ENCODE results near the gene ZNF519.

ZNF519 gene

DNA sequence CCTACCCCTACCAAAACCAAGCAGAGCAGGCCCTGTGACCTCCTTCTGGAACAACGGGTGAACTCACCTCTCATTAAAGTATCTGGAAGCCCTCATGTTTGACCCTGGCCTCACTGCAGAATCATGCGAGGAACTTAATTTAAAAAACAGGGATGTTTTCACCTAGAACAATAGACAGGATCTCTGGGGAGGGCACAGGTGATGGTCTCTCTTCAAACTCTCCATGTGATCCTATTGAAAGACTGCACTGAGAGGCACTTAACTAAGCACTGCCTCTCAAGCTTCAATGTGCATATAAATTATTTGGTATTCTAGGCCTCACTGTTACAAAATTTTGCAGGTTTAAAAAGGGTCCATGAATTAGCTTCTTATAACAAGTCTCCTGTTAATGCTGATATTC lies 7.5 kb downstream of the ZNF519 start:
- H3K27ac ChIP-seq (replicated peaks): no peak overlapping the region
- H3K27me3 ChIP-seq (ENCODE audit: insufficient read depth, poor library complexity, severe bottlenecking): no peaks in the 10 kb centered on the region
- no peak overlapping the region for H3K4me3 ChIP-seq (replicated peaks; ENCODE audit: insufficient read depth, low read length)
- no peak for DNase-seq (ENCODE audit: low read depth in 1 of 2, low spot score in 1 of 2)
- TF ChIP-seq GABPA (IDR thresholded peaks at IDR 0.05; ENCODE audit: low read depth) (no peak), SPI1 (IDR thresholded peaks at IDR 0.05; ENCODE audit: borderline replicate concordance, low read depth) (no peak), POLR2AphosphoS5 (IDR thresholded peaks at IDR 0.05; ENCODE audit: low read depth) (no peak)
- TF ChIP-seq, protein P1, sequence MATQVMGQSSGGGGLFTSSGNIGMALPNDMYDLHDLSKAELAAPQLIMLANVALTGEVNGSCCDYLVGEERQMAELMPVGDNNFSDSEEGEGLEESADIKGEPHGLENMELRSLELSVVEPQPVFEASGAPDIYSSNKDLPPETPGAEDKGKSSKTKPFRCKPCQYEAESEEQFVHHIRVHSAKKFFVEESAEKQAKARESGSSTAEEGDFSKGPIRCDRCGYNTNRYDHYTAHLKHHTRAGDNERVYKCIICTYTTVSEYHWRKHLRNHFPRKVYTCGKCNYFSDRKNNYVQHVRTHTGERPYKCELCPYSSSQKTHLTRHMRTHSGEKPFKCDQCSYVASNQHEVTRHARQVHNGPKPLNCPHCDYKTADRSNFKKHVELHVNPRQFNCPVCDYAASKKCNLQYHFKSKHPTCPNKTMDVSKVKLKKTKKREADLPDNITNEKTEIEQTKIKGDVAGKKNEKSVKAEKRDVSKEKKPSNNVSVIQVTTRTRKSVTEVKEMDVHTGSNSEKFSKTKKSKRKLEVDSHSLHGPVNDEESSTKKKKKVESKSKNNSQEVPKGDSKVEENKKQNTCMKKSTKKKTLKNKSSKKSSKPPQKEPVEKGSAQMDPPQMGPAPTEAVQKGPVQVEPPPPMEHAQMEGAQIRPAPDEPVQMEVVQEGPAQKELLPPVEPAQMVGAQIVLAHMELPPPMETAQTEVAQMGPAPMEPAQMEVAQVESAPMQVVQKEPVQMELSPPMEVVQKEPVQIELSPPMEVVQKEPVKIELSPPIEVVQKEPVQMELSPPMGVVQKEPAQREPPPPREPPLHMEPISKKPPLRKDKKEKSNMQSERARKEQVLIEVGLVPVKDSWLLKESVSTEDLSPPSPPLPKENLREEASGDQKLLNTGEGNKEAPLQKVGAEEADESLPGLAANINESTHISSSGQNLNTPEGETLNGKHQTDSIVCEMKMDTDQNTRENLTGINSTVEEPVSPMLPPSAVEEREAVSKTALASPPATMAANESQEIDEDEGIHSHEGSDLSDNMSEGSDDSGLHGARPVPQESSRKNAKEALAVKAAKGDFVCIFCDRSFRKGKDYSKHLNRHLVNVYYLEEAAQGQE (IDR thresholded peaks at IDR 0.05; ENCODE audit: insufficient replicate concordance, low read depth): no peak
- TF ChIP-seq, protein P2, sequence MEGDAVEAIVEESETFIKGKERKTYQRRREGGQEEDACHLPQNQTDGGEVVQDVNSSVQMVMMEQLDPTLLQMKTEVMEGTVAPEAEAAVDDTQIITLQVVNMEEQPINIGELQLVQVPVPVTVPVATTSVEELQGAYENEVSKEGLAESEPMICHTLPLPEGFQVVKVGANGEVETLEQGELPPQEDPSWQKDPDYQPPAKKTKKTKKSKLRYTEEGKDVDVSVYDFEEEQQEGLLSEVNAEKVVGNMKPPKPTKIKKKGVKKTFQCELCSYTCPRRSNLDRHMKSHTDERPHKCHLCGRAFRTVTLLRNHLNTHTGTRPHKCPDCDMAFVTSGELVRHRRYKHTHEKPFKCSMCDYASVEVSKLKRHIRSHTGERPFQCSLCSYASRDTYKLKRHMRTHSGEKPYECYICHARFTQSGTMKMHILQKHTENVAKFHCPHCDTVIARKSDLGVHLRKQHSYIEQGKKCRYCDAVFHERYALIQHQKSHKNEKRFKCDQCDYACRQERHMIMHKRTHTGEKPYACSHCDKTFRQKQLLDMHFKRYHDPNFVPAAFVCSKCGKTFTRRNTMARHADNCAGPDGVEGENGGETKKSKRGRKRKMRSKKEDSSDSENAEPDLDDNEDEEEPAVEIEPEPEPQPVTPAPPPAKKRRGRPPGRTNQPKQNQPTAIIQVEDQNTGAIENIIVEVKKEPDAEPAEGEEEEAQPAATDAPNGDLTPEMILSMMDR (IDR thresholded peaks at IDR 0.05; ENCODE audit: insufficient read depth, low read length): no peak

DNA sequence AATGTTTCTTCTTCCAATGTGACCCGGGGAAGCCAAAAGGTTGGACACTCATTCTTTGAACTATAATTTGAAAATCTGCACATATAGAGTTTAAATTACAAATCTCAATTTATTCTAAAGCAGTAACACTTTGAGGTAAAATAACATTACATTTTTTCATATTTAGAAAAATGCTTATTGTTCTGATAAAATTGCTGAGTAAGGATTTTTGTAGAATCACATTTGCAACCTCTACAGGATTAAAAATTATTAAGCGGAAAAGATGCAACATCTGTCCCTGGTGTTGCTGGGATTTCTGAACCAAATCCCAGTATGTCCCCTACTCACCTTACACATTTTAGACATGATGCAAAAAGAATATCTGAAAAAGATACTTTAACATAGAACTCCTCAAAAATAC lies 10.1 kb downstream of the ZNF519 start:
- H3K4me3 ChIP-seq (replicated peaks; ENCODE audit: insufficient read depth, low read length): no peak overlapping the region
- DNase-seq (ENCODE audit: low read depth in 1 of 2, low spot score in 1 of 2): no peak
- TF ChIP-seq, protein P2 (IDR thresholded peaks at IDR 0.05; ENCODE audit: insufficient read depth, low read length): no peak
- TF ChIP-seq SPI1 (IDR thresholded peaks at IDR 0.05; ENCODE audit: borderline replicate concordance, low read depth) (no peak), GABPA (IDR thresholded peaks at IDR 0.05; ENCODE audit: low read depth) (no peak), POLR2AphosphoS5 (IDR thresholded peaks at IDR 0.05; ENCODE audit: low read depth) (no peak)
- TF ChIP-seq, protein P1 (IDR thresholded peaks at IDR 0.05; ENCODE audit: insufficient replicate concordance, low read depth): no peak
- no peaks in the 10 kb centered on the region for H3K27me3 ChIP-seq (ENCODE audit: insufficient read depth, poor library complexity, severe bottlenecking)
- no peak overlapping the region for H3K27ac ChIP-seq (replicated peaks)

DNA sequence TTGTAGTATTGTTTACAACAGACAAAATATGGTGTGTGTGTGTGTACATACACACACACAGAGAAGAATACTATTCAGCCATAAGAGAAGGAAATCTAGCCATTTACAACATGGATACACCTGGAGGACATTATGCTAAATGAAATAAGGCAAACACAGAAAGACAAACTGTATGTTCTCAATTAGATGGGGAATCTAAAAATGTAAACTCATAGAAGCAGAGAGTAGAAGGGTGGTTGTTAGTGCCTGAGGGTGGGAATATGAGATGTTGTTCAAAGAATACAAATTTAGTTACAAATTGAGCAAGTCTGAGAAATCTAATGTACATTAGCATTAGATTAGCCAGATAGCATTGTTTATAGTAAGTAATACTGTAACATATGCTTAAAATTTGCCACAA lies 11.3 kb downstream of the ZNF519 start:
- DNase-seq (ENCODE audit: low read depth in 1 of 2, low spot score in 1 of 2): no peak
- Histone ChIP-seq H3K27ac (replicated peaks) (no peak overlapping the region), H3K27me3 (ENCODE audit: insufficient read depth, poor library complexity, severe bottlenecking) (no peaks in the 10 kb centered on the region), H3K4me3 (replicated peaks; ENCODE audit: insufficient read depth, low read length) (no peak overlapping the region)
- no peak for TF ChIP-seq GABPA (IDR thresholded peaks at IDR 0.05; ENCODE audit: low read depth)
- TF ChIP-seq, protein P2 (IDR thresholded peaks at IDR 0.05; ENCODE audit: insufficient read depth, low read length): no peak
- no peak for TF ChIP-seq SPI1 (IDR thresholded peaks at IDR 0.05; ENCODE audit: borderline replicate concordance, low read depth)
- no peak for TF ChIP-seq POLR2AphosphoS5 (IDR thresholded peaks at IDR 0.05; ENCODE audit: low read depth)
- TF ChIP-seq, protein P1 (IDR thresholded peaks at IDR 0.05; ENCODE audit: insufficient replicate concordance, low read depth): no peak

Data from HL-60 (cell line).